Measurements from ENCODE around the gene B3GALT5. TPM values are rescaled to one million over a fixed set of nuclear protein-coding genes. Genes with fewer than 3 reads are reported as not detected.

Gene B3GALT5
- total RNA-seq, 2 donors from 2014 or later = 95.6 to 115 TPM

DNA sequence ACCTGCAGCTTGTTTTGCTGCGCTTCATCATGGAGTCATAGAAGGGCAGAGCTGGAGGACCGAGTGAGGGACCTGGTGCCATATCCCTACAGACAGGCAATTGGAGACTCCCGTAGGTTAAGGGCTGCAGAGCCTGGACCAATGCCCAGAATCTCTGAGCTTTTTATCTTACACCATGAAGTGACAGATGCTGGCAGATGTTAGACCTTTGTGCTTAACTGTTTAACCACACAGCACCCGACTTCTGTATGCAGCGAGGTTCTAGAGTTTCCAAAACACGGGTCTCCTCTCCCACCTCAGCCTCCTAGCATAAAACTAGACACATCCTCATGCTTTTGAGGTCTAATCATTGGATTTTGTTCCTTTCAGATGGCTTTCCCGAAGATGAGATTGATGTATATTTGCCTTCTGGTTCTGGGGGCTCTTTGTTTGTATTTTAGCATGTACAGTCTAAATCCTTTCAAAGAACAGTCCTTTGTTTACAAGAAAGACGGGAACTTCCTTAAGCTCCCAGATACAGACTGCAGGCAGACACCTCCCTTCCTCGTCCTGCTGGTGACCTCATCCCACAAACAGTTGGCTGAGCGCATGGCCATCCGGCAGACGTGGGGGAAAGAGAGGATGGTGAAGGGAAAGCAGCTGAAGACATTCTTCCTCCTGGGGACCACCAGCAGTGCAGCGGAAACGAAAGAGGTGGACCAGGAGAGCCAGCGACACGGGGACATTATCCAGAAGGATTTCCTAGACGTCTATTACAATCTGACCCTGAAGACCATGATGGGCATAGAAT lies 47.6 kb downstream of the B3GALT5 start:
- DNase-seq (peak; percentile 64 to 82), ATAC-seq (peak; percentile 63)
- intact Hi-C loops (cut with DNase I, micrococcal nuclease) = no loop called here

GRCh38 chr21:39661121-39661520 lies 48.4 kb downstream of the B3GALT5 start:
- ATAC-seq = no peak
- no peak for DNase-seq
- intact Hi-C loops (cut with DNase I, micrococcal nuclease) = no loop called here

DNA sequence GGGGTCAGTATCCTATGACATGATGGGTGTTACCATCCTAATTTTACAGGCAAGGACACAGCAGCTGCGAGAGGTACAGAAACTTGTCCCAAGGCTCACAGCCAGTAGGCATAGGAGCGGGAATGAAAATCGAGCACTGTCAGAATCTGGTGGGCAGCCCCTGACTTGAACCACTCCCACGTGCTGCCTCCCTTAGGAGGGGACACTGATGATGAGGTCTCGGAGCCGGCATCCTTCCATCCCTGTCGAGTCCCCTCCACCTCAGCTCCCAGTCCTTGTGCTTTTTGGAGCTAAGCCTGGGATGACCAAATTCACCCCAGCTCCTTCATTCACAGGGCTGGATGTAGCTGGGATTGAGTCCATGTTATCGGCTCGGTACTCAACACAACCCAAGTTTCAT lies 49.0 kb downstream of the B3GALT5 start:
- ATAC-seq = no peak
- no peak for DNase-seq
- intact Hi-C loops (cut with DNase I, micrococcal nuclease) = no loop called here

DNA sequence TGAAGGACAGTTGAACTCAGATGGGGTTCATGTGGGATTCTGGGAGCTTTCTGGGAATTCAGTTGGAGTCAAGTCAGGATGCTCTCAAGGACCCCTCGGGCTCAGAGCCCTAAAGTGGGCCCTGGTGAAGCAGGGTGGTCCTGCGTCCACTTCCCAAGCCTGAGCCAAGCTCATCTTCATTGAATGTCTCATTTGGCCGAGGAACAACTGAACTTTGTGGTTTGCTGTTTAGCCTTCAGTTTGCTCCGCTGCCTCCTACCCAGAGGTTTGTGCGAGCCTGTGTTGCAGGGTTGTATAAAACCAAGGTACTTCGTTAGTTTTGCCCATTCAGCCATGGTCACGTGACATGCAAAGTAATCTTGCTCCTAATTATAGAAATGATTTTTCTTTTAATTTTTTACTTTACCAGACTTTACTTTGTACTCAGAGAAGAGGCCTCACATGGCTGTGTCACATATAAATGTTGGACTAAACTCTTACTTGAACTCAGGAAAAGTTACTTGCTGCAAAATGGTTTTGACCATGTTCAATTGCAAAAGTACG lies 49.7 kb downstream of the B3GALT5 start:
- intact Hi-C loops (cut with DNase I, micrococcal nuclease) = no loop called here
- no peak for DNase-seq
- ATAC-seq = no peak

- DNase-seq = peak in 1 of 2 donors; percentile 25
- ATAC-seq = no peak
- intact Hi-C loops (cut with DNase I, micrococcal nuclease) = no loop called here
Observed at GRCh38 chr21:39663066-39663465, 50.3 kb downstream of the B3GALT5 start.

DNA sequence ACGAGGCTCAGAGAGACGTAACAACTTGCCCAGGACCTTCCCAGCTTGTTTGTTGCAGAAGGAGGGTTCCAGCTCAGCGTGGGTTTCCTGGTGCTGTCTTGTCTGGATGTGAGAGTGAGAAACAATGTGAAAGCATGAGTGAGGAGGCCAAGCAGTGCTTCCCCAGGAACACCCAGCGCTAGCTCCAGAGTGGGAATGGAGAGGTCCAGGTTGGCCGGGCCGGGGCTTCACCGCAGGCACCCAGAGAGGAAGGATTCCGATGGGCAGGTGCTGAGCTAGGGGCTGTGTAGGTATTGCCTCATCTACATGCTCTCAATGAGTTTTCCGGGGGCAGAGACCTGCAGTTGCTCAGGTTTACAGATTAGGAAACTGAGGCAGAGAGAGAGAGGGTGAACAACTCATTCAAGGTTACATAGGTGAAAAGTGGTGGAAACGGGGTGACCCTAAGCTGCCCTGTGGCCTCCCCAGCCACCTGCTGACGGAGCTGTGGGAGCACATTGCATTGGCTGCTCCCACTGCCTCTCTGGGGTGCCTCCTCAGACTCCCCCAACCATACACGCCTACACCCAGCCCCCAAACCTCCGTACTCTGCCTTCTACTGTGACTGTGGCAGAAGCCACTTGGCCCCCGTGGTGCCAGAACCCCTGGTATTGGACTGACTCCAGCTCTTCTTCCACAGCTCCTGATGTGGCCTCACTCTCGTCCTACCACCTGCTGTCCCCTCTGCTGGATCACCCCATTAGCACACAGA lies 51.2 kb downstream of the B3GALT5 start:
- ATAC-seq (no peak), DNase-seq (peak in 1 of 2 donors; percentile 21)
- intact Hi-C loops (cut with DNase I, micrococcal nuclease) = no loop called here

DNA sequence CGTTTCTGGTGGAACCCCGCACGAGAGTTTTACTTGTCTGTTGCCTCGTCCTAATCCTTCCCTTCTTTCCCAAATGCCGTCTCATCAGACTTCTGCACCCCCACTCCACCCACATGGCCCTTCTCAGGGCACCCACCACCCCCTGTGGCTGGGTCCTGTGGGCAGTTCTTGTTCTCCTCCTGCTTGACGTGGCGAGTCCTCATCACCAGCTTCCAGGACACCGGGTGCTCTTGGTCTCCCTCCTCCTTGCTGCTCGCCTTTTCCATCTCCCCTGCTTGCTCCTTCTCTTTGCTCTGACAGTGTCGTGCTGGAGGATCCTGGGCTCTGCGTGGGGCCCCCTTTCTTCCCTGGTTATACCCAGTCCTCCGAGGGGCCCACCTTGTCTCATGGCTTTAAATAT lies 51.8 kb downstream of the B3GALT5 start:
- intact Hi-C loops (cut with DNase I, micrococcal nuclease) = no loop called here
- DNase-seq (no peak), ATAC-seq (no peak)

DNA sequence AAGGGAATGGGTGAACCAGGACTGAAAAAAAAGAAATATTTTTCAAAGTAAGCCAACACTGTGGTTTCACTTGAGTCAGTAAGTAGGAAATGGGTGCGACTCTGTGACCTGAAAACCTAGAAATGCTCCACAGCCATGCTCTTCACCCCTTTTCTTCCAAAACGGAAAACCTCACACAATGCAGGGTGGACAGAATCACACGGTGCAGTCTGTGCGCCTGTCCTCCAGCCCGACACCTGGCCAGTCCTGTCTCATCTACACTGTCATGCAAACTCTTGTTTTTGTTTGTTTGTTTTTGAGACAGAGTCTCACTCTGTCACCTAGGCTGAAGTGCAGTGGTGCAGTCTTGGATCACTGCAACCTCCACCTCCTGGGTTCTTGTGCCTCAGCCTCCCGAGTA lies 53.3 kb downstream of the B3GALT5 start:
- no peak for ATAC-seq
- intact Hi-C loops (cut with DNase I, micrococcal nuclease) = no loop called here
- no peak for DNase-seq

GRCh38 chr21:39666681-39667315 lies 54.1 kb downstream of the B3GALT5 start:
- intact Hi-C loops (cut with DNase I, micrococcal nuclease) = no loop called here
- DNase-seq (peak in 1 of 2 donors; percentile 21), ATAC-seq (peak; percentile 6)

- intact Hi-C loops (cut with DNase I, micrococcal nuclease) = no loop called here
- peak in 1 of 2 donors; percentile 8 for DNase-seq
- no peak for ATAC-seq
Observed at GRCh38 chr21:39667353-39667891, 54.7 kb downstream of the B3GALT5 start.

DNA sequence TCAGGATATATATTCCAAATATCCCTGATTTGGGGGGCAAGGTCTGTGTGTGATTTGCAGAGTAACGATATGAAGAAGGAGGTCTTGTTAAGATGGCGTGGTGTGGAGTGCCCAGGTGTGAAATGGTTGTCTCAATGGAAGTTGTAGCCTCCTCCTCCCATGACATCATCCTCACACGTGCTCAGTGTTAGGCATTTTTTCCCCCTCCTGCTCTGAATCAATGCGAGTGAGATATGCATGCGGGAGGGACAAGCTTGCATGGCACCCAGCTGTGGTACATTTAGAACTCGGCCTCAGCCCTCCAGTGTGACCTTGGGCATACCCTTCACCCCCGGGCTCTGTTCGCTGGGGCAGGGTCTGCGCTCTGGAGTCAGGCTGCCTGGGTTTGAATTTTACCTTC lies 55.6 kb downstream of the B3GALT5 start:
- no peak for DNase-seq
- ATAC-seq = no peak
- intact Hi-C loops (cut with DNase I, micrococcal nuclease) = no loop called here

- DNase-seq (no peak), ATAC-seq (peak; percentile 6)
- intact Hi-C loops (cut with DNase I, micrococcal nuclease) = no loop called here
Observed at GRCh38 chr21:39669485-39669884, 56.7 kb downstream of the B3GALT5 start.

DNA sequence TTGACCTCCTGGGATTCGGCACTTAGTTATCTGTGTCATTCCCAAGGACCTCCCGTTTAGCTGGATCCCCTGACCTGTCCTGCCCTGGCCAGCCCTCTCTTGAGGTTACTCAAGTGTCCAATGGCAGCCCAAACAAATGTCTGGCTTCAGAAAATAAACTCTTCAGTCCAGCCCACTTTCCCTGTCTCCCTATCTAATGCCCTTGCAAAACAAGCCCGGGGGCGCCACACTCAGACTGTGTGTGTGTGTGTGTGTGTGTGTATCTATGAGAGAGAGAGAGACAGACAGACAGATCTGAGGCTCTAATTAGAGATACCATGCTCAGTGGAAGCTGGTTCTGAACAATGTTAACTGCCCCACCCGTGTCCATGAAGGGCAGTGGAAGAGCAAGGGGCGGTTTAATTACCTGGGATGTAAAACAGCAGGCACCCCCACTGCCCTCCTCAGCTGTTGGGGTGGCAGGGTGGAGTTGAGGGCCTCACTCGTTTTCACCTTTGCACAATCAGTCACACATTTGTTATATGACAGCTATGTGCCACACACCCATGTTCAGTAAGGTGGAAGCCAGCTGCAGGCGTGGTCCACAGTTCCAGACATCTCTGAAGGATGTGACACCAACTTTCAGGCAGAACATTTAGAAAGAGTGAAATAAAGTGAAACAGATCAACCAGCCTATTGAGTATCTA lies 57.4 kb downstream of the B3GALT5 start:
- ATAC-seq = peak; percentile 79

DNA sequence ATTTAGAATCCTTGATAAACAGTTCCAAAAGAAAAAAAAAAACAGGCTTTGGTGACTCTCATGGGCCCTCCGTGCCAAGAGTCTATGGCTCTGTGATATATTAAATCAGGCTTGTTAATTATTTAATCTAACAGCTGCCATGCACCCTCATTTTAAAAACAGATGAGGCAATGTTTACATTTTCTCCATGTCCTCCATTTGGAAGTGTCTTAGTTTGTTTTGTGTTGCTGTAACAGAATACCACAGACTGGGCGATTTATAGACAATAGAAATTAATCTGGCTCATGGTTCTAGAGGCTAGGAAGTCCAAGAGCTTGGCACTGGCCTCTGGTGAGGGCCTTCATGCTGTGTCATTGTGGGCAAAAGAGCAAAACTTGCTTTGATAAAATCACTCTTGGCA lies 58.0 kb downstream of the B3GALT5 start:
- no peak for DNase-seq
- ATAC-seq = no peak
- intact Hi-C loops (cut with DNase I, micrococcal nuclease) = no loop called here

More for the DNA sequence above, 57.4 kb downstream of the B3GALT5 start:
- intact Hi-C loops (cut with DNase I, micrococcal nuclease) = no loop called here
- peak; percentile 61 to 62 for DNase-seq

- no peak for ATAC-seq
- intact Hi-C loops (cut with DNase I, micrococcal nuclease) = no loop called here
- DNase-seq = no peak
Observed at GRCh38 chr21:39671986-39672385, 59.2 kb downstream of the B3GALT5 start.

DNA sequence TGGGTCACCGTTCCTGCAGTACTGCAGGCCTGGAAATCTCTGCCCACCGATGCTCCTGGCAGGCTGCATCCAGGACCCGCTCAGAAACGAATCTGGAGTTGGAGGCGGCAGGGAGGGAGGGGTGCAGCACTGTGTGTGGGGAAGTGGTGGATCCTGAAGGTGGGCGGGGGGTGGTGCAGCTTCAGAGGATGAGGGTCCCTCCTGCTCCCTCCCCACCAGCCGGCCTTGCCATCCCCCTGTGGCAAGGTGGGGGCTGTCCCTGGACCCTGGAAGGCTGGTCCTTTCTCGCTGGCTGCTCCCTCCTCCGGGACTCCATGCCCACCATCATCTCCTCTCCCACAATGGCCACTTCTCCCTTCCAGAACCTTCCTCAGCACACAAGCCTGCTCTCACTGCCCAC lies 60.4 kb downstream of the B3GALT5 start:
- intact Hi-C loops (cut with DNase I, micrococcal nuclease) = no loop called here
- no peak for ATAC-seq
- no peak for DNase-seq

DNA sequence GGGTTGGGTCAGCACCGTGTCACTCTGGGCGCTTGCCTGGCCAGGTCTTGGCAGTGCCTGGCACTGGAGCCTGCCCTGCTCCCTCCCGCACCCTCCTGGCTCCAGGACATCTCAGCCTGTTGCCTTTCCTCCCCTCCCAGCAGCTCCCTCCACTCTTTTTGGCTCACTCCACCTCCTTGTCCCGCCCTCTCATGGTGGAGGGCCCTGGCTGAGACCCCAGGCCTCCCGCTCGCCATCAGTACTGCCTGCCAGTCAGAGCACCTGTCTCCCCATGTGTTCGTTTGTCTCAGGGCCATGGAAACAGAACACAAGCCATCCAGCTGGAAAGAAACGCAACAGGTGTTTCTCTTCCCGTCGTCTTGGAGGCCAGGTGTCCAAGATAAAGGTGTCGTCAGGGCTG lies 61.0 kb downstream of the B3GALT5 start:
- DNase-seq (no peak), ATAC-seq (no peak)
- intact Hi-C loops (cut with DNase I, micrococcal nuclease) = no loop called here

DNA sequence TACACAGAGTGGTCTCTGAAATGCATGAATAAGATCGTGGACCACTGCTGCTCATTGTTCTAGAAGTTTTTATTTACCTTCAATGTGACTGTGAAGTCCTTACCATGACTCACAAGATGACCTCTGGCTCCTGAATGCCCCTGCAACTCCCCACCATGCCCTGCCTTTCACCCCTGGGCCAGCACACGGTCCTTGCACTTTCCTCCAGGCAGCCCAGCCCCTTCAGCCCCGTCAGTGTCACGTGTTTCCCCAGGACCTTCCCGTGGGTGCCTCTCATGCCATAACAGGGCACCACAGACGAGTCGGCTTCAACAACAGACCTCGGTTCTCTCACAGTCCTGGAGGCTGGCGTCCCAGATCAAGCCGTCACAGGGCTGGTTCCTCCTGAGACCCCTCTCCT lies 62.1 kb downstream of the B3GALT5 start:
- peak; percentile 55 for ATAC-seq
- DNase-seq = no peak

DNA sequence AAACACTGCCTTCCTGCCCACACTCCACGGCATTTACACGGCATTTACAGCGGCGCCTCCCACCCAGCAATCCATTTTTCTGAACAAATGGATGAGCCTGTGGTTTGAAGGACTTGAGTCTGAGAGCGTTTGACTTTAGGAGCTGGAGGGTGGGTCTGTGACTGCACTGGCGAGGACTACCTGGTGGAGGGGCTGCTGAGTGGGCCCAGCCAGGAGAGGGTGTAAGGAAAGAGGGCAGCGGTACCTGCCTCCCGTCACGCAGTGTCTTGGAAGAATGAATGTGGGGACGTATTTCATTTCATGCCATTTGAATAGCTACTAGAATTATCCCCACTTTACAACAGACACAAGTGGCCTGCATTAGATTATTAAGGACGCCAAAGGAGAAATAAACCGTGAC lies 62.9 kb downstream of the B3GALT5 start:
- intact Hi-C loops (cut with DNase I, micrococcal nuclease) = no loop called here
- DNase-seq (no peak), ATAC-seq (no peak)

More for the DNA sequence above, 62.1 kb downstream of the B3GALT5 start:
- intact Hi-C loops (cut with DNase I, micrococcal nuclease) = no loop called here
